ENCODE results near the gene TIRAP.
A peak's percentile ranks its signal among the peaks of the same experiment; 100 is the strongest.

Gene TIRAP

GRCh38 chr11:126257144-126257543 is 25.7 kb upstream of the TIRAP start:
- no peak for TF ChIP-seq CTCF (IDR thresholded peaks at IDR 0.05; ENCODE audit: low read length, missing control alignments)
- H3K4me3 ChIP-seq (replicated peaks; ENCODE audit: low read depth, low read length): no peak overlapping the region

GRCh38 chr11:126257764-126258163 is 25.1 kb upstream of the TIRAP start:
- peak; percentile 62 for DNase-seq (ENCODE audit: low read depth)
- no peak for TF ChIP-seq CTCF (IDR thresholded peaks at IDR 0.05; ENCODE audit: low read length, missing control alignments)
- no peak overlapping the region for H3K4me3 ChIP-seq (replicated peaks; ENCODE audit: low read depth, low read length)

More at GRCh38 chr11:126257144-126257543, 25.7 kb upstream of the TIRAP start:
- no peak for DNase-seq (ENCODE audit: low read depth)

GRCh38 chr11:126262216-126262615 is 20.7 kb upstream of the TIRAP start:
- no peak for TF ChIP-seq CTCF (IDR thresholded peaks at IDR 0.05; ENCODE audit: low read length, missing control alignments)
- no peak overlapping the region for H3K4me3 ChIP-seq (replicated peaks; ENCODE audit: low read depth, low read length)
- DNase-seq (ENCODE audit: low read depth): no peak

- DNase-seq (ENCODE audit: low read depth): no peak
- no peak overlapping the region for H3K4me3 ChIP-seq (replicated peaks; ENCODE audit: low read depth, low read length)
- TF ChIP-seq CTCF (IDR thresholded peaks at IDR 0.05; ENCODE audit: low read length, missing control alignments): no peak
Observed at GRCh38 chr11:126263489-126263888, 19.4 kb upstream of the TIRAP start.

GRCh38 chr11:126265811-126266210 is 17.1 kb upstream of the TIRAP start:
- TF ChIP-seq CTCF (IDR thresholded peaks at IDR 0.05; ENCODE audit: low read length, missing control alignments): no peak
- no peak overlapping the region for H3K4me3 ChIP-seq (replicated peaks; ENCODE audit: low read depth, low read length)
- DNase-seq (ENCODE audit: low read depth): peak; percentile 40

- DNase-seq (ENCODE audit: low read depth): no peak
- peak overlapping the region; percentile 97 for H3K4me3 ChIP-seq (replicated peaks; ENCODE audit: low read depth, low read length)
Observed at GRCh38 chr11:126267650-126268049, 15.2 kb upstream of the TIRAP start.

More at GRCh38 chr11:126267650-126268049, 15.2 kb upstream of the TIRAP start:
- no peak for TF ChIP-seq CTCF (IDR thresholded peaks at IDR 0.05; ENCODE audit: low read length, missing control alignments)
